Caco-2 (cell line): ENCODE results near the gene ADARB2. TPM values are rescaled to one million over a fixed set of nuclear protein-coding genes. Genes with fewer than 3 reads are reported as not detected.

Experiments
- BruUV-seq: library from RNA; stranded (reverse); fragments of 400-500 nt; replicated peaks from 2 replicates; lab custom pipeline; 2021; lab: Mats Ljungman, UMichigan
- CTCF ChIA-PET: fragments of 300-600 bp; sonication (Branson Sonifier 250); formaldehyde crosslinking; loops from one replicate; lab custom pipeline; 2022; ENCODE audit warnings: antibody characterized with exemption; lab: Charles Lee
- POLR2A ChIA-PET: fragments of 300-600 bp; sonication (Branson Sonifier 250); formaldehyde crosslinking; loops from one replicate; lab custom pipeline; 2022; ENCODE audit warnings: antibody characterized with exemption; lab: Charles Lee
- DNase-seq, 2 experiments: peaks; one replicate each; pipeline versions ENCODE4 v3.0.0 to v3.0.0-alpha.2; 2020 to 2022
- H3K27me3 ChIP-seq: replicated peaks from 2 replicates; pipeline ENCODE4 v1.6.0; 2011; ENCODE audit warnings: low read length; ENCODE audit not compliant: control insufficient read depth, insufficient read depth
- H3K36me3 ChIP-seq: 2 replicates; pipeline ENCODE4 v1.5.1; 2011; ENCODE audit warnings: low read length; ENCODE audit not compliant: control insufficient read depth, insufficient read depth
- H3K4me1 ChIP-seq: fragments of 250-450 bp; sonication (Bioruptor Pico); 2 replicates; pipeline ENCODE4 v1.5.1; 2020; ENCODE audit warnings: mild to moderate bottlenecking
- H3K4me3 ChIP-seq: 2 replicates; pipeline ENCODE4 v1.5.1; 2011; ENCODE audit warnings: low read depth, mild to moderate bottlenecking, control low read depth, low read length
- H3K9me3 ChIP-seq: fragments of 250-450 bp; sonication (Bioruptor Pico); 2 replicates; pipeline ENCODE4 v1.5.1; 2020; ENCODE audit warnings: mild to moderate bottlenecking, moderate library complexity
- H3K27ac Mint-ChIP-seq: one replicate; pipeline ENCODE4 v1.8.0; 2022; ENCODE audit warnings: mixed read lengths; ENCODE audit not compliant: unreplicated experiment
- H3K27me3 Mint-ChIP-seq: one replicate; pipeline ENCODE4 v1.8.0; 2022; ENCODE audit warnings: mixed read lengths; ENCODE audit not compliant: insufficient read depth, unreplicated experiment
- H3K36me3 Mint-ChIP-seq: one replicate; pipeline ENCODE4 v1.8.0; 2022; ENCODE audit warnings: mild to moderate bottlenecking, mixed read lengths; ENCODE audit not compliant: insufficient read depth, unreplicated experiment
- H3K4me1 Mint-ChIP-seq: one replicate; pipeline ENCODE4 v1.8.0; 2022; ENCODE audit warnings: low read depth, mixed read lengths; ENCODE audit not compliant: unreplicated experiment
- H3K4me3 Mint-ChIP-seq: one replicate; pipeline ENCODE4 v1.8.0; 2022; ENCODE audit warnings: mild to moderate bottlenecking, moderate library complexity, mixed read lengths; ENCODE audit not compliant: unreplicated experiment
- H3K9me3 Mint-ChIP-seq: one replicate; pipeline ENCODE4 v1.8.0; 2022; ENCODE audit warnings: mixed read lengths; ENCODE audit not compliant: unreplicated experiment
- CTCF ChIP-seq, 2 experiments: fragments of 200-600 bp in 1 of 2; IDR thresholded peaks; 1 replicate in 1 of 2; 2 replicates in 1 of 2; pipeline versions ENCODE4 v1.5.1 to v1.8.0; 2011 to 2022; ENCODE audit warnings: antibody characterized with exemption in 1 of 2, control low read depth in 1 of 2, inconsistent platforms in 1 of 2, low read depth in 1 of 2, low read length in 1 of 2, mild to moderate bottlenecking in 1 of 2, moderate library complexity in 1 of 2; ENCODE audit not compliant: insufficient read depth in 1 of 2, severe bottlenecking in 1 of 2, unreplicated experiment in 1 of 2
- intact Hi-C: fragments of 100-400 bp; cut with micrococcal nuclease; formaldehyde crosslinking; loops from one replicate; pipeline ENCODE4 v1.10.0; 2022; ENCODE audit not compliant: unreplicated experiment
- total RNA-seq: library from RNA; stranded (reverse); gene quantifications from 2 replicates; pipeline ENCODE4 v1.2.3, GENCODE V29; 2022

The ADARB2 gene
- total RNA-seq, 1 experiment from 2014 or later = 0.27 TPM

GRCh38 chr10:1410032-1410431 is 327.3 kb downstream of the ADARB2 start:
- no peak overlapping the region for H3K27ac Mint-ChIP-seq
- H3K9me3 Mint-ChIP-seq = peaks cover 8% of the 10 kb centered on the region
- no peak for DNase-seq

GRCh38 chr10:1409392-1409791 is 327.9 kb downstream of the ADARB2 start:
- POLR2A ChIA-PET = no interaction called here
- Histone ChIP-seq H3K4me3 (no peak overlapping the region), H3K27me3 (no peaks in the 10 kb centered on the region), H3K36me3 (no peaks in the 10 kb centered on the region), H3K9me3 (no peaks in the 10 kb centered on the region), H3K4me1 (no peaks in the 10 kb centered on the region)
- no peaks in the 10 kb centered on the region for H3K4me1 Mint-ChIP-seq
- CTCF ChIA-PET = no interaction called here
- H3K4me3 Mint-ChIP-seq = no peak overlapping the region
- H3K9me3 Mint-ChIP-seq = peaks cover 2% of the 10 kb centered on the region
- intact Hi-C loops = no loop called here
- BruUV-seq = no TSS peak
- H3K36me3 Mint-ChIP-seq = no peaks in the 10 kb centered on the region
- no peak for DNase-seq
- TF ChIP-seq CTCF (IDR thresholded peaks at IDR 0.05; ENCODE audit: insufficient read depth in 1 of 2, low read depth in 1 of 2, low read length in 1 of 2, severe bottlenecking in 1 of 2, unreplicated experiment in 1 of 2) = no peak
- H3K27me3 Mint-ChIP-seq = peaks cover 10% of the 10 kb centered on the region
- no peak overlapping the region for H3K27ac Mint-ChIP-seq

More at GRCh38 chr10:1410032-1410431, 327.3 kb downstream of the ADARB2 start:
- intact Hi-C loops = no loop called here
- Mint-ChIP-seq H3K36me3 (no peaks in the 10 kb centered on the region), H3K4me1 (no peaks in the 10 kb centered on the region), H3K27me3 (peaks cover 15% of the 10 kb centered on the region), H3K4me3 (no peak overlapping the region)
- no TSS peak for BruUV-seq
- ChIA-PET POLR2A (no interaction called here), CTCF (no interaction called here)
- 0 out of 2 replicates have a peak, but pooled peaks cover 3% of the 10 kb centered on the region for H3K9me3 ChIP-seq
- H3K4me1 ChIP-seq = no peaks in the 10 kb centered on the region
- H3K27me3 ChIP-seq = no peaks in the 10 kb centered on the region
- H3K4me3 ChIP-seq = no peak overlapping the region
- no peaks in the 10 kb centered on the region for H3K36me3 ChIP-seq
- no peak for TF ChIP-seq CTCF (IDR thresholded peaks at IDR 0.05; ENCODE audit: insufficient read depth in 1 of 2, low read depth in 1 of 2, low read length in 1 of 2, severe bottlenecking in 1 of 2, unreplicated experiment in 1 of 2)

- Histone ChIP-seq H3K27me3 (no peaks in the 10 kb centered on the region), H3K4me3 (no peak overlapping the region), H3K4me1 (no peaks in the 10 kb centered on the region), H3K36me3 (no peaks in the 10 kb centered on the region), H3K9me3 (no peaks in the 10 kb centered on the region)
- no peaks in the 10 kb centered on the region for H3K9me3 Mint-ChIP-seq
- CTCF ChIA-PET = no interaction called here
- TF ChIP-seq CTCF (IDR thresholded peaks at IDR 0.05; ENCODE audit: insufficient read depth in 1 of 2, low read depth in 1 of 2, low read length in 1 of 2, severe bottlenecking in 1 of 2, unreplicated experiment in 1 of 2) = no peak
- H3K36me3 Mint-ChIP-seq = no peaks in the 10 kb centered on the region
- POLR2A ChIA-PET = no interaction called here
- no peaks in the 10 kb centered on the region for H3K4me1 Mint-ChIP-seq
- peaks cover 10% of the 10 kb centered on the region for H3K27me3 Mint-ChIP-seq
- no peak overlapping the region for H3K27ac Mint-ChIP-seq
- intact Hi-C loops = no loop called here
- no TSS peak for BruUV-seq
- H3K4me3 Mint-ChIP-seq = no peak overlapping the region
- DNase-seq = no peak
Observed at GRCh38 chr10:1408651-1409367, 328.5 kb downstream of the ADARB2 start.
